Body of pancreas (tissue), 4 donors: ENCODE measurements around the gene PCDHGC3. TPM values are rescaled to one million over a fixed set of nuclear protein-coding genes. Genes with fewer than 3 reads are reported as not detected.

Source experiments
- ATAC-seq: fragments of 150-250 bp; one replicate; pipeline ENCODE4 v1.9.1; 2016
- DNase-seq, 4 donors: peaks; one replicate each; pipeline ENCODE4 v3.0.0-alpha.2; 2019
- H3K27ac ChIP-seq, 4 donors: fragments of 200-600 bp; sonication (generic); 1 replicate in 3 of 4; 2 replicates in 1 of 4; pipeline versions ENCODE4 v1.5.1 to v1.6.1; 2016 to 2019; ENCODE audit warnings: mild to moderate bottlenecking in 1 of 4, mixed read lengths in 1 of 4, moderate library complexity in 1 of 4
- H3K27me3 ChIP-seq, 2 donors: fragments of 200-600 bp; sonication (generic); one replicate each; pipeline ENCODE4 v1.6.0; 2016; ENCODE audit warnings: mild to moderate bottlenecking in 1 of 2
- H3K36me3 ChIP-seq, 2 donors: fragments of 200-600 bp; sonication (generic); replicated peaks in 1 of 2; 2 replicates each; pipeline ENCODE4 v1.5.1; 2016; ENCODE audit warnings: low read depth in 2 of 2; ENCODE audit not compliant: insufficient read depth in 1 of 2
- H3K4me1 ChIP-seq: fragments of 200-600 bp; sonication (generic); one replicate; pipeline ENCODE4 v1.6.0; 2016
- H3K4me3 ChIP-seq, 2 donors: fragments of 200-600 bp; sonication (generic); 1 replicate in 1 of 2; 2 replicates in 1 of 2; pipeline ENCODE4 v1.5.1; 2016 to 2019
- H3K9me3 ChIP-seq, 3 donors: fragments of 200-600 bp; sonication (generic); 1 replicate in 2 of 3; 2 replicates in 1 of 3; pipeline ENCODE4 v1.5.1; 2016
- POLR2A ChIP-seq, 3 donors: fragments of 450-650 bp; IDR thresholded peaks; one replicate each; pipeline ENCODE4 v1.6.1; 2016; ENCODE audit warnings: antibody characterized with exemption in 3 of 3, mild to moderate bottlenecking in 2 of 3
- WGBS, 2 donors: methylation state at CpG; one replicate each; pipeline ENCODE4 v1.1.5; 2017; 5-methylcytosine and 5-hydroxymethylcytosine counted together
- intact Hi-C: fragments of 100-400 bp; cut with DNase I; formaldehyde crosslinking; loops from one replicate; pipeline ENCODE4 v1.15.1; 2023
- total RNA-seq, 2 donors: library from RNA; depleted of rRNA; stranded (reverse); fragments of >200 nt; gene quantifications; one replicate each; pipeline ENCODE4 v1.1.0, GENCODE V29; 2016
- TF ChIP-seq, protein P1 (sequence below), 7 experiments: fragments of 450-650 bp in 4 of 7; fragments of 200-600 bp in 3 of 7; sonication (generic) in 3 of 7; IDR thresholded peaks; one replicate each; pipeline ENCODE4 v1.5.1; 2016 to 2019; ENCODE audit warnings: antibody characterized with exemption in 7 of 7

The PCDHGC3 gene
- total RNA-seq, 2 donors from 2014 or later = 9.6 to 16.1 TPM

DNA sequence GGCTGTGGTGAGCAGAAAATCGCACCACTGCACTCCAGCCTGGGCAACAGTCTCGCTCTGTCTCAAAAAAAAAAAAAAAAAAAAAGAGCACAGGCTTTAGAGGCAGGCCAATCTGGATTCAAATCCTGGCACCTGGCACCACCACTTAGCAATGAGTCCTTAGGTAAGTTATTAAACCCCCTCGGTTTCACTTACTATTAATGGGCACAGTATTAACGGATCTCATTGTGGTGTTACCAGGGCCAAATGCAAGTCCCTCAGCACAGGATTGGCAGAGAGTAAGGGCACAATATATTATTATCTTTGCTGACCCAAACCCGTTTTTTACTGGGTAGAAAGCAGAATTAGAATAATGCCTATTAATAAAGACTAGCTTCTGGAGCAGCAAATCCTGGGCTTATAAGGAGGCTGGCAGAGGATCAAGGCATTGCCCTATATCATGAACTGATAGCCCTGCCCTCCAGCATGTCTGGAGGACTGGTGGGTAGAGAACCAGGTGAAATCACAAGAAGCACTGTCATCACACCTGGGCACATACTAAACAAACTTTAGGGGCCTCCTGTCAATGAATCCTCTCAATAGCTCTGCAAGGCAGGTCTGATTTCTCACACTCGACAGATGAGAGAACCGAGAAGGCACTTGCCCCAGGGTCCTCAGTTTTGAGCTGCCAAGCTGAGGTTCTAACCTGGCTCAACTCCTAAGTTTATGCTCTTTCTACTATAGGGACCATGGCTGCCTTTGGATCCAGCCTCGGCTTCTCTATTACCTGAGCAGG, 30.8 kb downstream of the PCDHGC3 start:
- no peak for TF ChIP-seq POLR2A (IDR thresholded peaks at IDR 0.05)
- TF ChIP-seq, protein P1, sequence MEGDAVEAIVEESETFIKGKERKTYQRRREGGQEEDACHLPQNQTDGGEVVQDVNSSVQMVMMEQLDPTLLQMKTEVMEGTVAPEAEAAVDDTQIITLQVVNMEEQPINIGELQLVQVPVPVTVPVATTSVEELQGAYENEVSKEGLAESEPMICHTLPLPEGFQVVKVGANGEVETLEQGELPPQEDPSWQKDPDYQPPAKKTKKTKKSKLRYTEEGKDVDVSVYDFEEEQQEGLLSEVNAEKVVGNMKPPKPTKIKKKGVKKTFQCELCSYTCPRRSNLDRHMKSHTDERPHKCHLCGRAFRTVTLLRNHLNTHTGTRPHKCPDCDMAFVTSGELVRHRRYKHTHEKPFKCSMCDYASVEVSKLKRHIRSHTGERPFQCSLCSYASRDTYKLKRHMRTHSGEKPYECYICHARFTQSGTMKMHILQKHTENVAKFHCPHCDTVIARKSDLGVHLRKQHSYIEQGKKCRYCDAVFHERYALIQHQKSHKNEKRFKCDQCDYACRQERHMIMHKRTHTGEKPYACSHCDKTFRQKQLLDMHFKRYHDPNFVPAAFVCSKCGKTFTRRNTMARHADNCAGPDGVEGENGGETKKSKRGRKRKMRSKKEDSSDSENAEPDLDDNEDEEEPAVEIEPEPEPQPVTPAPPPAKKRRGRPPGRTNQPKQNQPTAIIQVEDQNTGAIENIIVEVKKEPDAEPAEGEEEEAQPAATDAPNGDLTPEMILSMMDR (IDR thresholded peaks at IDR 0.05) = no peak
- no peak overlapping the region for H3K4me3 ChIP-seq
- ATAC-seq (no peak), DNase-seq (no peak)
- intact Hi-C loops = no loop called here
- H3K36me3 ChIP-seq = no peaks in the 10 kb centered on the region
- H3K4me1 ChIP-seq = no peaks in the 10 kb centered on the region
- WGBS, 2 donors = 87 to 89% methylated on average over 6 to 8 of the region's 8 CpGs
- no peak overlapping the region for H3K27ac ChIP-seq
- H3K27me3 ChIP-seq = no peaks in the 10 kb centered on the region
- no peaks in the 10 kb centered on the region for H3K9me3 ChIP-seq

DNA sequence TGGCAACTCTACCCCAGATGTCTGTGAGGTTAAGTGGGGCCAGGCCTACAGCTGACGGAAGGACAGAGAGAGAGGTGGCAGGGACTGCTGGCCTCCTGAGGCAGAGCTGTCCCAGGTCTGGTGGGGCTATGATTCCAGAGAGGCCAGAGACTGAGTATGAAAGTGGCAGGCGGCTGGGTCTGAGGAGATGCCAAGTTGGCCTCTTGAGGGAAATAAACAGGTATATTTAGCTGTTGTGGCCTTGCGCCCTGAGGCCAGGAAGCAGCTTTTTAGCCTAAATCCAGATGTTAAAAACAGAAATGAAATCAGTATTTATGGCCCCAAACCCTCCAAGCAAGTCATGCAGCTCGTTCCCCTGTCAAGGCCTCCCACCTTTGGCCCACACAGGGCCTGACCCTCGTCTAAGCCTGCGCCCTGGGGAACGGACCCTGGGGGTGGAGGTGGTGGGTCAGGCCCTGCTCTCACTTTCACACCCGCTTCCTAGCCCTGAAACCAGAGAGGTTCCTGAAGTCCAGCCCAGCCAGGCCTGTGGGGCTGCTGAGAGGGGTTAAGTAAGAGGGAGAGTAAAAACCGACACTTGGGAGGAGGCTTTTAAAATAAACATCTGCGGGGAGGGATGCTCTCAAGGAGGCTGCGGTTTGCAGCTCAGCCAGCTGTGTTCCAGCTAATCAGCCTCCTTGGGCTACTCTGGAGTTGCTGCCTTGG, 31.8 kb downstream of the PCDHGC3 start:
- DNase-seq = peak in 1 of 4 donors; percentile 26
- no peak for ATAC-seq

DNA sequence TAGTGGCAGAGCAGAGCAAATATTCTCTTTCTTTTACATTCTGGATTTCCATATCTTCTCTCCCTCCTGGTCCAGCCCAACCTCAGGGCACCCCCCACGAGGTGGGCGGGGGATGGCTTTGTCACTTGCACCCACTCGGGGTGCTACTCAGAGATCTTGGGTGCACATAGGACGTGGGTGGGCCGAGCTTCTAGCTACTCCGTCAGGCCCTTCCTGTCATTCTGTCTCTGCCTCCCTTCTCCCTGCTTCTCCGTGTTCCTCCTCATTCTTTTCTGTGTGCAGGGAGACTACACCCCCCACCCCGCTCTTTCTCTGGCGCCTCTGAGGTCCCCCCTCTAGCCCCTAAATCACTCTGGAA, 32.7 kb downstream of the PCDHGC3 start:
- DNase-seq (no peak), ATAC-seq (no peak)
- Histone ChIP-seq H3K4me3 (no peak overlapping the region), H3K27me3 (no peaks in the 10 kb centered on the region), H3K4me1 (peaks cover 12% of the 10 kb centered on the region), H3K27ac (peak overlapping the region in 2 of 4 donors; percentile 18 to 38), H3K36me3 (no peaks in the 10 kb centered on the region), H3K9me3 (no peaks in the 10 kb centered on the region)
- WGBS, 2 donors = 68 to 76% methylated on average over 9 of the region's 9 CpGs
- TF ChIP-seq, protein P1 (IDR thresholded peaks at IDR 0.05) = no peak
- TF ChIP-seq POLR2A (IDR thresholded peaks at IDR 0.05) = no peak
- intact Hi-C loops = no loop called here

More for the DNA sequence above, 31.8 kb downstream of the PCDHGC3 start:
- H3K36me3 ChIP-seq = no peaks in the 10 kb centered on the region
- no peaks in the 10 kb centered on the region for H3K9me3 ChIP-seq
- H3K4me3 ChIP-seq = no peak overlapping the region
- 82 to 83% methylated on average over 11 of the region's 11 CpGs for WGBS, 2 donors
- H3K4me1 ChIP-seq = peaks cover 6% of the 10 kb centered on the region
- H3K27ac ChIP-seq = peak overlapping the region in 2 of 4 donors; percentile 16 to 38
- H3K27me3 ChIP-seq = no peaks in the 10 kb centered on the region
- TF ChIP-seq, protein P1 (IDR thresholded peaks at IDR 0.05) = no peak
- TF ChIP-seq POLR2A (IDR thresholded peaks at IDR 0.05) = no peak
- intact Hi-C loops = no loop called here

DNA sequence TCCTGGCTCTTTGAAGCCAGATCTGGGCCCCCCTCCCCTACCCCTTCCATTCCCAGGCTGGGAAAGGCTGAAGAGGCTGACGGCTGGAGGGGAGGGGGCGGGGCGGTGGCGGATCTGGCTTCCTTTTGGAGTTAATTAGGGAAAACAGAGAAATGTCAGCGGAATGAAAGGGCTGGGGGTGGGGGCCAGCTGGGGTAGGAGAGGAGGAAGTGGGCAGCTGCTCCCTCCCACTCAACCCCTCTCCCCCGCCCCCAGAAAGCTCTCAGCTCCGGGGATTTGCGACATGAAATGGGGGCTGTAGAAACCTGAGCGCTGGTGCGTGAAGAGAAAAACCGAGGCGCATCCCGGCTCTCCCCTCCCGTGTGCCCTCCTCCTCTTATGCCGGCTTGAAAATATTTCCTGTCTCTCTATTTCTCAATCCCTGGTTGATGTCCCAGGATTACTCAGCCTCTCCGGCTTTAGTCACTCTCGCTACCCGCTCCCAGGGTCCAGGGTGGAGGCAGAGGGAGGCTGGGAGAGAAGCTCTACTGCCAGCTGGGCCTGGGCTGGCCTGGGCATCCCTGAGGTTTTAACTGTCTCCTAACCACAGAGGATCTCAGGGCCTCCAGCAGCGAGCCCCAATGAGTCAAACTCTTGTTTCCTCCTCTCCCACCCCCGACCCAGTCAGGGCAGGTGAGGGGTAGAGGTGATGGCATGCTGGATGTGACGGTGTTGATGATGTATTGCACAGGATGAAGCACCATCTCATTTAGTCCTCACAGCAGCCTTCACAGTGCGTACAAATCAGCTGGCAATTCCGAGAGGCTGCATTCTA, 33.2 kb downstream of the PCDHGC3 start:
- ATAC-seq (peak; percentile 16), DNase-seq (peak in 2 of 4 donors; percentile 26 to 28)
- Histone ChIP-seq H3K36me3 (no peaks in the 10 kb centered on the region), H3K4me1 (peaks cover 18% of the 10 kb centered on the region), H3K9me3 (no peaks in the 10 kb centered on the region), H3K4me3 (no peak overlapping the region), H3K27ac (peak overlapping the region in 2 of 4 donors; percentile 18 to 38), H3K27me3 (no peaks in the 10 kb centered on the region)
- intact Hi-C loops = no loop called here
- TF ChIP-seq, protein P1 (IDR thresholded peaks at IDR 0.05) = no peak
- TF ChIP-seq POLR2A (IDR thresholded peaks at IDR 0.05) = no peak
- 64 to 70% methylated on average over 22 to 23 of the region's 23 CpGs for WGBS, 2 donors
